H54 (cell line): Measurements from ENCODE around the gene KLF3.

Source experiments
- DNase-seq: peaks from one replicate; pipeline ENCODE4 v3.0.0; 2011; ENCODE audit warnings: low spot score, mixed read lengths; ENCODE audit not compliant: insufficient read length
- FAIRE-seq: peaks from 3 replicates; lab custom pipeline; 2011; peaks lifted over from hg19 to GRCh38; lab: Jason Lieb, UNC
- POLR2A ChIP-seq: IDR thresholded peaks from 2 replicates; pipeline ENCODE4 v1.6.1; 2011; ENCODE audit warnings: low read depth, mild to moderate bottlenecking, low read length

Gene KLF3

DNA sequence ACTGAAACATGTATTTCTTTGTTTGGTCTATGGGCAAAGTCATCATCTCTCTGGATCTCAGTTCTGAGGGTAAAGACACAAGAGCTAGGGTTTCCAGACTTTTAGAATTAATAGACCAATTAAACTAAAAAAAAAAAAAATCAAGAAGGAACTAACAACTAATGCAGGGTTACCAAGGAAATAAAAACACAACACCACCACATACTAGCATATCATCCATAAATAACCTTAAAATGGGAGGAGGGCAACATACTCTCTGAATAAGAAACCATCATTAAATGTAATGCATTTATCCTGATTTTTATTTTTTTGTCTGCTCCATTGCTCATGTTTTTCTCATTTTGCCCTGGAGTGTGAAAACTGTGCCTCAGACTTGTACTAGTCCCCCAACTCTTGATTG is 33.5 kb upstream of the KLF3 start:
- no peak for DNase-seq
- FAIRE-seq: no peak
- TF ChIP-seq POLR2A: no peak

DNA sequence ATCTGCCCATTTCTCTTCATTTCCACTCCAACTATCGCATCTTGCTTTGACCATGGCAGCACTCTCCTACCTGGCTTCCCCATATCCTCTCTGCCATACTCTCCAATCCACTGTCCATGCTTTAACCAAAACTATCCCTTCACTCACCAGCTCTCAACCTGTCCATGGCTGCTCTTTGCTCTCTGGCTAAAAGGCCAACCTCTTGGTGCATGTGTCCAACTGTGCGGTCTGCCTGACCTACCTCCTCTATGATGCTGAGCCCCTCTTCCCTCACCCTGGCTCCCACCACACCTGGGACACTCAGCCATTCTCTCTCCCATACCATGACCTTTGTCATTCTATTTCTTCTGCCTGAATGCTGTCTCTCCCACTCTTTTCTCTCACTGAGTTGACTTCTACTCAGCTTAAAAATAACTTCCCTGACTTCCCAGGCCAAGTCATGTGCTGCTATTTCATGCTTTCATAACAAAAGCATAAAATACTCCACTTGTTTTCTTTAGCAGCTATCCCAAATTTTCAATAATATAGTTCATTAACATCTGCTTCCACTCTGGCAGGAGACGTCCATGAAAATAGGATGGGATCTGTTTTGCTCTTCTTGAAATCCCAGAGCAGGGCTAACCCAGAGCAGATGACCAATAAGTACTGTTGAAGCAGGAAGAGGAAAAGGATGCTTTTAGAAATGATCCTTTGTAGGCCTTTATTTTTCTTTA is 29.8 kb upstream of the KLF3 start:
- FAIRE-seq (no peak), DNase-seq (no peak)
- TF ChIP-seq POLR2A: no peak

DNA sequence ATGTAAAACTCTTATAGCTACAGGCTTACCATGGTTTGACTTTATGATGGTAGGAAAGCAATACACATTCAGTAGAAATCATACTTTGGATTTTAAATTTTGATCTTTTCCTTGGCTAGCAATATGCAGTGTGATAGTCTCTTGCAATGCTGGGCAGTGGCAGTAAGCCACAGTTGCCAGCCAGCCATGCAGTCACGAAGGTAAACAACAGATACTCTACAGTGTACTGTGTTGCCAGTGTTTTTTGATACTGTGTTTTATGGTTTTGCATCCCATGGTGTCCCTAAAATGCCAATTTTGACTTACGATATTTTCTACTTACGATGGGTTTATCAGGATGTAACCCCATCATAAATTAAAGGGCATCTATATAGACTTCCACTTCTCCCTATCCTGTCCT is 24.8 kb upstream of the KLF3 start:
- DNase-seq: no peak
- TF ChIP-seq POLR2A: no peak
- FAIRE-seq: no peak

GRCh38 chr4:38641811-38642210 is 22.2 kb upstream of the KLF3 start:
- FAIRE-seq (no peak), DNase-seq (no peak)
- no peak for TF ChIP-seq POLR2A

DNA sequence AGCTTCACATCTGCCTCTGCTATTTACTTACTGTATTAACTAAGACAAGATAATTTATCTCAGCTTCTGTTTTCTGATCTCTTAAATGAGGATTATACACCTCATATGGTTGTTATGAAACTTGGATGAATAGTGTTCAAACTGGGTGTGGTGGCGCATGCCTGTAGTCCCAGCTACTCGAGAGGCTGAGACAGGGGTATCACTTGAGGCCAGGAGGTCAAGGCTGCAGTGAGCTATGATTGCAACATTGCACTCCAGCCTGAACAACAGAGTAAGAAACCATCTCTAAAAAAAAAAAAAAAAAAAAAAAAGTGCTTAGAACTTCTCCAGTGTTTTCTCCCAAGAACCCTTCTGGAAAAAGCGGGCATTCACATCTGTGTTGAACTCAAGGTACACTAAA is 19.8 kb upstream of the KLF3 start:
- DNase-seq (no peak), FAIRE-seq (no peak)
- no peak for TF ChIP-seq POLR2A

DNA sequence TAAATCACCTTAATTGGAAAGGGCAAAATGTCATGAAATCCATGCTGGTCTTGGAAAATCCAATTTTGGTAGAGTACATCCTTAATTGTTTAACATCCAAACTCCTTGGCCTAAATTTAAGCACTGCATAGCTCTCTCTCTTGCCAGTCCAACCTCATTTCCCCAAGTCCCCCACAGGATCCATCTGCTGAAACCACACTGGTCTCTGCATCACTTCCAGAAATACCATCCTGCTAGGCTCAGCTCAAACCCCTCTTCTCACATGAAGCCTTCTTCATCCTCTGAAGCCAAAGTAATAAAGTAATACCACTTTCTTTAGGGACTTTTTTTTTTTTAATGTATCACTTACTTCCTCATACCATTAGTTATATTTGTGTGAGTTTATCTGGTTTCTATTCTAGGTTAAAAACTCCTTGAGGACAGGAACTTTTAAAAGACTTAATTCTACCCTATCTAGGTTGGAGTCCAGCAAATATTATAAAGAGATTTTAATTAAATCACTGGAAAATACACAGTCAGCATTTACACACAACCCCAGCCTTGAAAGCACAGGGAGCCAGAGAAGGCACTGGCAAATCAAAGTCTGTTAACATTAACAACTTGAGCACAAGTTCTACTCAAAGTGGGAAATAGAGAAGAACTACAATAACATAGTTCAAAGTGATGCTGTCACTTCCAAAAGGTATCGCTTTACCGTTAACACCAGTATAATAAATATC is 16.7 kb upstream of the KLF3 start:
- no peak for DNase-seq
- no peak for TF ChIP-seq POLR2A
- no peak for FAIRE-seq

DNA sequence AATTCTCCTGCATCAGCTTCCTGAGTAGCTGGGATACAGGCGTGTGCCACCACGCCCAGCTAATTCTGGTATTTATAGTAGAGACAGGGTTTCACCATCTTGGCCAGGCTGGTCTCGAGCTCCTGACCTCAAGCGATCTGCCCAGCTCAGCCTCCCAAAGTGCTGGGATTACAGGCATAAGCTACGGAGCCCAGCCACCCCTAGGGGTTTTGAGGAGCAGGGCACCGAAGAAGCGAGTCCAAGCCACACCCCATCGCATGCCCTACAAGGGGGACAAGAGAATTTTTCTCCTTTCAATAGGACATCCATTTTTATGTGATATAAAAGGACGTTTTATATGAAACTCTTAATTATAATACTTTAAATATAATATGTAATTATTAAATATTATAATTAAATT is 13.9 kb upstream of the KLF3 start:
- DNase-seq: no peak
- no peak for TF ChIP-seq POLR2A
- no peak for FAIRE-seq

- no peak for TF ChIP-seq POLR2A
- no peak for DNase-seq
- no peak for FAIRE-seq
Measured at GRCh38 chr4:38654273-38654672, 9.7 kb upstream of the KLF3 start.

- FAIRE-seq: no peak
- TF ChIP-seq POLR2A: no peak
- DNase-seq: no peak
Measured at GRCh38 chr4:38656111-38656510, 7.9 kb upstream of the KLF3 start.

GRCh38 chr4:38659346-38659745 is 4.7 kb upstream of the KLF3 start:
- FAIRE-seq (no peak), DNase-seq (no peak)
- no peak for TF ChIP-seq POLR2A

GRCh38 chr4:38660838-38661237 is 3.2 kb upstream of the KLF3 start:
- DNase-seq (no peak), FAIRE-seq (no peak)
- no peak for TF ChIP-seq POLR2A

DNA sequence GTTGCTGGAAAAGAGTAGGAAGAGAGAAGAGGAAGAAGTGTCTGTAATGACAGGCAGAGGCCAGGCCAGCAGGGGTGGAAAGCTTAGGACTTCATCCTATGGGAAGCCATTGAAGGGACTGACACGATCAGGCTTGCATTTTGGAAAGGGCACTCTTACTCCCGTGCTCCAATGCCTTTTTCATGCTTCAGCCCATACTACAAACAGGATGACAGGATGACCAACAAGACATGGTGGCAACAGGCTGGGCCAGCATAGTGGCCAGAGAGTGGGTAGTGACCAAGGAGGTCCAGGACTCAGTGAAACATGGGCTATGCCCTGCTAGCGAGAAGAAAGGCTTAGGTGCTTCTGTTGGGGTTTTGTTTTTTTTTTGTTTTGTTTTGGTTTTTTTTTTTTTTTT is 2.6 kb upstream of the KLF3 start:
- TF ChIP-seq POLR2A: no peak
- FAIRE-seq: no peak

DNA sequence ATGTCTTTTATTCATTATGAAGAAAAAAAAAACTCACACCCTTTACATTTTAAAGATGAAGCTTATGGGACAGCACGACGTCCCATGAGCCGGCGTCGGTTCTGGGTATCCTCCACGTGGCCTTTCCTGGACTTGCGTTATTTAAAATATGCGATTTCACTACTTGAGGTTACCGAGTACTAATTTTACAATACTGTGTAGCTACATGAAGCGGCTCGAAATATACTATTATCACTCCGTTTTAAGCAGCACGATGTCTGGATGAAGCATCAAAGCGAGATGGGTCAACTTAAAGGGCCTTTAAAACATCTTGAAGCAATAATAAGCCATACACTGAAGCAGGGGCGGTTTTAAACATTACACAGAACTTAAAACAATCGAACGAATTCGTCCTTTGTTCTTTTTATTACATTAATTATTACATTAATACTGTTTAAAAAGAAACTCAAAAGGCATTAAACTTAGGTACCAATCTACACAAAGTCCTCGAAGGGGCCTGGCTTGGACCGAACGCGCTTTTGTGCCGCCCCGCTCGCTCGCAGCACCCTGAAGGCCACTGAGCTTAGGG is 1.4 kb upstream of the KLF3 start:
- no peak for FAIRE-seq
- no peak for TF ChIP-seq POLR2A
- no peak for DNase-seq

More for the DNA sequence above, 2.6 kb upstream of the KLF3 start:
- DNase-seq: no peak

DNA sequence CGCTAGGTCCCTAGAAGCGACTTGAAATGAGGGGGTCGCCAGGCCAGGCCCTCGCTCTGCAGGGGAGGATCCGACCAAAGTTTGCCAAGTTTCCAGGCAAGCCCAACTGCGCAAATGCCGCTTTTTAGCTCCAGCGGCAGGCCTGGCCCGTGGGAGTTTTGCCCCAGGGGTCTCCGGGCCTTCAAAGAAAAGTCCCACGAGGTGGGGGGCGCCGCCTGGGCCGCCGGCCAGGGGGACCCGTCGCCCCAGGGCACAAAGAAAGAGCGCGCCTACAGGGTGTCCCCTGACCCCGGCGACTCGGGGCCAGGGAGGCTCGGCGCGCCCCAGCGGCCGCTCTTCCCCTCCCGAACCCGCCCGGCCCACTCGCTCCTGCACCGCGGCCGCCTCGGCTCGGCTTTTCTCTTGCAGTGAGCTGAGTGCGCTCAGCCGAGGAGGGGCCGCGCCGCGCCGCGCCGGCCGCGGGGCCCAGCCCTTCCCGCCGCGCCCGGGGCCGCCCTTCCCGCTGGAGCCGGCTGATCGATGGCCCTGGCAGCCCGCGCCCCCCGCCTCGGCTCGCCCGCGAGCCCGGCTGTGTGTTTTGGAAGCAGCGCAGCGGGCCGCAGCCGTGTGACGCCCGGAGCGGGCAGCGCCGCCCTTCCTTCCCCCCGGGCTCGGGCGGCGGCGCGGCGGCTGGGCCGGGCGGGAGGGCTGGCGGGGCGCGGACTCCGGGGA is 754 bp upstream of the KLF3 start:
- peak; percentile 86 for TF ChIP-seq POLR2A
- DNase-seq (no peak), FAIRE-seq (no peak)
